GM18519 (cell line): ENCODE measurements around the gene NYAP2.

Experiments used
- ATAC-seq: cut with Tn5 transposase; IDR thresholded peaks from one replicate; pipeline ENCODE4 v1.9.1; 2021; ENCODE audit warnings: mild to moderate bottlenecking, moderate library complexity; ENCODE audit not compliant: unreplicated experiment, low FRiP score

The NYAP2 gene

DNA sequence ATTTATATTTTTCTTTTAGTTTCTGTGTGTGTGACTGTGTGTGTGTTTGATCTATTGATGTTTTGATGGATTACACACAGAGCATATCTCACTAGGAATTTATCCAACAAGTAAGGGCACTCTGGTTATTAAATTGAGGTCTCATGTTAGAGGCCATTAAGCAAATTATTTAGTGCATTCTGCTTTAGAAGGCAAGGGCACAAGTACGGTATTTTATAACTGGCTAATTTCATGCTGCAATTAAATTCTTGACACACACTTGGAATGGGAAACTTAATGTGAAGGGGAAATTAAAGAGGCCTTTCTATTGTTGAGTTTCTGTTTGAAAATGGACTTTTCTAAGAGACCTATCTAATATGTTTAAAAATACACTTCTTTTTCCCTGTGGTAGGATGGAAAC lies 25.8 kb downstream of the NYAP2 start:
- no peak for ATAC-seq

- no peak for ATAC-seq
Measured at GRCh38 chr2:225428360-225428759, 28.9 kb downstream of the NYAP2 start.

DNA sequence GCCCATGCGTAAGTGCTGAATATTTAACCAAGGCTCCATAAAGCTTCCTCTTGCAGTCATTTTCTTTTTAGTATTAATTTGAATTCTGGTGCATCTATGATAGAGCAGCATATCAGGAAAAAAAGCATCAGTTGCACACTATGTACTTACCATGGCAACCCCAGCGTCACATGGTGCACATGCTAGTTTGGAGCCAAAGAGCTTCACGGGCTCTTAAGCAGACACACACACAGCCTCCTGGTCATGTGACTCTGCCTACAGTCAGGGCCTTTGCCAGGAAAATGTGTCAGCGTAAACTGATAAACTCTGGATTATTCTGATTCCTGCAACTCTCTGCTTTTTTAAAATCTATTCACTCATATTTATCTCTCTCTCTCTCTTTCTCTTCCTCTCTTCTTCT lies 30.2 kb downstream of the NYAP2 start:
- ATAC-seq: no peak

DNA sequence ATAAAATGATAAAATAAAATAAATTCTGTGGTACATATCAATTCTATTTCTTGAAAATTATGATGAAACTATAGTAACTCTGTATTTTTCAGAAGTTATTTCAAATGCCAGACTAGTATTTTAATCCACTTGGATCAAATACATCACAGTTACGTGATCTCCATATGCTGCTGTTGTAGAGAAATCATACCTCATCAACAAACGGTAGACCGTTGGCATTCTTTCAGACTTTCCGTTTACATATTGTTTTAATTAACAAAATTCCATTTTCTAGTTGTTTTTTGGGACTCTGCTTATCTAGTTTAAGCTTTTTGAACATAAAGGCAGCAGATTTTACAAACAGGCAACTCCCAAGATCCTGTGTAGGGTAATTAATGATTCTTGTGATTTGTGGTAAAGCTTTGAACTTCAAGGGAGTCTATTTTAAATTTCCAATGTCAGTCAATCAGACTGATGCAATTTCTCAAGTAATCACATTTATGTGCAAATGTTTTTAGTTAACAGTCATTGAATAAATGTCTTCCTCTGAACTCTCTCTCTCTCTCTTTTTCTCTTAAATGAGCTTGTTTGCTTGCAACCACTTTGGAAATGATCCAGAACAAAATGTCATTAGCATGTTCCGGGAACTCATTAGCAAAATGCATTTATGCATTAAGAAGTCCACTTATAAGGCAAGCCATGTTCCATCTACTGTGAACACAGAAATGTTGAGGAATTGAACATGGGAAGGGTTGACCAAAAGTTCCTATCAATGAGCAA lies 31.8 kb downstream of the NYAP2 start:
- ATAC-seq: no peak

DNA sequence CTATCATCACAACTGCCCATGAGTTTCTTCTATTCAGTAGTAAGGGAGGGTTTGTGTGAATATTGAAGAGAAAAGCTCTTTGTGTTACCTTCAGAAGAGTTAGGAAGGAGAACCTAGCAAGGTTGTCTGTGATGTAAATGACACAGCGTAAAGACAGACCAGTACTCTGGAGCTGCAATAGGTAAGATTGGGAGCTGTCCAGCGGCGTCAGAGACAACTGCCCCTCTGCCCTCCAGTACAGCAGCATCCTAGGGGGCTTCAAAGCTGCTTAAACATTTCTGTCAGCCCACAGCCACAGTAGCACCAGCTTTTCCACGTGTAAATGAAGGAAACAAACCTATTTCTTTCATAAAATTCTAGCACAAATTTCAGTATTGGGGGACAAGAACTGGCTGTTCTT lies 34.5 kb downstream of the NYAP2 start:
- ATAC-seq: no peak

DNA sequence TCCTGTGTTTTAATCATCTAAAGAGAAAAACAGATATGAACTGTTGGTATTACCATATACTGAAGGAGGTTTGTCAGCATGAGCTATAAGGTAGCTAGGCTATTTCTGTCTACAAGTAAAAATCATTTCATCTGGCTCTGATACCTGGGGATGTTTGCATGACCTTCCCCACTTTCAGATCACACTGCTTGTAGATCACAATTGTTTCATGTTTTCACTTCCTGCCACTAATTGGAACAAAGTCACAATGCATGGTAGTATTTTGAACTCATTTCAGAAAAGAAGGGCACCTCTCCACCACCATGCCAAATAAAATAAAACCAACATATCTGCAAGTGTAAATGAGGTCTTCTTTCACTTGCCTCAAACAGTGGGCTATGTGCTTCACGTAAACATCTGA lies 37.8 kb downstream of the NYAP2 start:
- no peak for ATAC-seq

GRCh38 chr2:225438248-225438647 lies 38.7 kb downstream of the NYAP2 start:
- no peak for ATAC-seq

- ATAC-seq: no peak
Measured at GRCh38 chr2:225452677-225453076, 53.2 kb downstream of the NYAP2 start.

GRCh38 chr2:225454412-225454811 lies 54.9 kb downstream of the NYAP2 start:
- ATAC-seq: no peak

- ATAC-seq: no peak
Measured at GRCh38 chr2:225456619-225457260, 57.2 kb downstream of the NYAP2 start.

DNA sequence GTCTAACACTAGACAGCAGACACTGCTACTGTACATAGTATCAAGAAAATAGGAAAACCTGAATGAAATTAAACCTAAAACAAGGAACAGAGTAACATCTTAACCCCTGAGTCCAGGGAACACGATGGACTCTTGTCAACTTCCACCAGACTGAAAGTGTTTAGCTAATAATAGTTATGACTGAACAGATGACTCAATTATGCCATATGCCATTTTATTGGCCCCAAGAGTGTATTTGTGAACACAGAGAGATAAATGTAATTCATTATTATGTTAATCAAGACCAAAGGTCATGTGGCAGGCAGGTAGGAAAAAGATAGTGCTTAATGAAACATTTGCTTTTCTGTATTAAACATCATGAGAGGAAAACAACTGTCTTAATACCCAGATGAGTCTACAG lies 58.0 kb downstream of the NYAP2 start:
- no peak for ATAC-seq

GRCh38 chr2:225458431-225459117 lies 59.1 kb downstream of the NYAP2 start:
- ATAC-seq: peak; percentile 69

DNA sequence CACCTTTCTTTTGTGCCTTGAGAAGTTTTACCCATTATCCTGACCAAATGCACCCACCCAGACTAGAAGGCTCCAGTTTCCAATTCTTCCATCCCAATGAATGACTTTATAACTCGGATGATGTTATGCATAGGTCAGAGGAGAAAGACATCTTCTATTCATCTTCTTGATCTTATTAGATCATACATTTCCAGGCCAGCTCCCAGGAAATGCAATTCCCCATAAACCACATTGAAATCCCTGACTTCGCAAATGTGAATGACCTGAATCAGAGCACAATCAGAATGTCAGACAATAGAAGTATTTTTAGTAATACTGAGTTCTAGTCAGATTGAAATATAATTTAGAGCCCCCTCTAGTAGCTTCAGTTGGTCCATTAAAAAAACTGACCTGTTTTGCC lies 62.9 kb downstream of the NYAP2 start:
- ATAC-seq: no peak

GRCh38 chr2:225462945-225463344 lies 63.4 kb downstream of the NYAP2 start:
- no peak for ATAC-seq

GRCh38 chr2:225463449-225463848 lies 63.9 kb downstream of the NYAP2 start:
- ATAC-seq: no peak

GRCh38 chr2:225464346-225465025 lies 65.0 kb downstream of the NYAP2 start:
- ATAC-seq: peak; percentile 85

GRCh38 chr2:225465827-225466226 lies 66.3 kb downstream of the NYAP2 start:
- ATAC-seq: no peak

- ATAC-seq: no peak
Measured at GRCh38 chr2:225466891-225467604, 67.5 kb downstream of the NYAP2 start.

GRCh38 chr2:225468131-225468530 lies 68.6 kb downstream of the NYAP2 start:
- ATAC-seq: no peak

DNA sequence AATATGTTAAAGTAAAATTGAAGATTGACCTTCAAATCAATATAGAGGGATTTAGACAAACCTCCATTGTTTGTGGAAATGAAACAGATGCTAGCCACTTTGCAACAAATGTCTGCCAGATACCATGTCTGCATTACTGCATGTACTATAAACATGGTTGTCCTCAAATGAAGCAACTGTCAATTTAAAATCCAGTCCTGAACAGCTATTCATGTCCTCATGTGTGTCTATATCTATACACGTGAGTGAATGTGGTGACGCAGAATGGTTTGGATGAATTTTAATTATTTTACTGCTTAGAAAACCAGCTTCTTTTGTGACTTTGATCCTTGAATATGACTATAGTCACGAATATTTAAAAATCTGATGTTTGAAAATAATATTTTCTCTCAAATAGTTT lies 71.5 kb downstream of the NYAP2 start:
- no peak for ATAC-seq

DNA sequence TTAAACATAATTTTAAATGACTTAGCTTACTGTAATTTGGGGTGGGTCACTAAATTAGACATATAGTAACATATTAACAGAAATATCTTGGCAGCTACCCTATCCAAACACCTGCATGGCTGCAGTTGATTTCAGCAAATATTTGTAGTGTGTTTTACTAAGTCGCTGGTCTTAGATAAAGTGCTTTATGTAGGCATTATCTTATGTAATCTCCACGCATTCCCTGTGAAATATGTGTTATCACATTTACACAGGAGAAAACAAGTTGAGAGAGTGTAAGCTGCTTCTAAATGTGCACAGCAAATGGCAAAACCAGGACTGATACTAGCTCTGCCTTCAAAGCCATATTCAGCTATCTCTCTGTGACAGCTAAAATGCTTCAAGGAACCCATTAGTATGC lies 72.0 kb downstream of the NYAP2 start:
- no peak for ATAC-seq
